Stimulated activated CD4-positive, alpha-beta T cell treated with anti-CD3 and anti-CD28 coated beads, Interleukin-15, amount 100 ng/mL, for 48 hours (primary cell): ENCODE results near the gene SUCLG1.

Experiments used
- DNase-seq, 2 donors: peaks; one replicate each; pipeline ENCODE4 v3.0.0-alpha.2; 2020; ENCODE audit warnings: low read depth in 2 of 2

The SUCLG1 gene

GRCh38 chr2:84461310-84461709, 2.2 kb upstream of the SUCLG1 start:
- DNase-seq = no peak

- DNase-seq = no peak
These were observed 1.6 kb upstream of the SUCLG1 start for GRCh38 chr2:84460670-84461069.

- DNase-seq = no peak
These were observed 907 bp upstream of the SUCLG1 start for GRCh38 chr2:84459944-84460429.

- peak in 1 of 2 donors; percentile 8 for DNase-seq
These were observed 496 bp downstream of the SUCLG1 start for GRCh38 chr2:84458551-84459017.

- DNase-seq = no peak
These were observed 1.4 kb downstream of the SUCLG1 start for GRCh38 chr2:84457686-84458085.

GRCh38 chr2:84456156-84456555, 2.9 kb downstream of the SUCLG1 start:
- DNase-seq = no peak

GRCh38 chr2:84454581-84454980, 4.5 kb downstream of the SUCLG1 start:
- DNase-seq = no peak

- no peak for DNase-seq
These were observed 6.5 kb downstream of the SUCLG1 start for GRCh38 chr2:84452624-84453023.

GRCh38 chr2:84451579-84451978, 7.5 kb downstream of the SUCLG1 start:
- DNase-seq = no peak

- DNase-seq = no peak
These were observed 8.5 kb downstream of the SUCLG1 start for GRCh38 chr2:84450288-84451227.

GRCh38 chr2:84449711-84450110, 9.4 kb downstream of the SUCLG1 start:
- no peak for DNase-seq

GRCh38 chr2:84449055-84449454, 10.0 kb downstream of the SUCLG1 start:
- DNase-seq = no peak

- DNase-seq = no peak
These were observed 15.6 kb downstream of the SUCLG1 start for GRCh38 chr2:84443477-84443876.

- no peak for DNase-seq
These were observed 16.2 kb downstream of the SUCLG1 start for GRCh38 chr2:84442888-84443287.

- no peak for DNase-seq
These were observed 17.6 kb downstream of the SUCLG1 start for GRCh38 chr2:84441505-84441904.

GRCh38 chr2:84441036-84441435, 18.0 kb downstream of the SUCLG1 start:
- no peak for DNase-seq

GRCh38 chr2:84435345-84436025, 23.6 kb downstream of the SUCLG1 start:
- no peak for DNase-seq

GRCh38 chr2:84429328-84429727, 29.8 kb downstream of the SUCLG1 start:
- DNase-seq = no peak

- no peak for DNase-seq
These were observed 31.6 kb downstream of the SUCLG1 start for GRCh38 chr2:84427235-84428138.

- DNase-seq = no peak
These were observed 33.8 kb downstream of the SUCLG1 start for GRCh38 chr2:84425310-84425709.

GRCh38 chr2:84424152-84424551, 34.9 kb downstream of the SUCLG1 start:
- DNase-seq = no peak

GRCh38 chr2:84421791-84422190, 37.3 kb downstream of the SUCLG1 start:
- DNase-seq = no peak
